Fibroblast of gingiva (primary cell): Measurements from ENCODE around the gene GPR152.
"Not testable (repeated sequence)": the region's sequence is repeated elsewhere in the genome, so short reads cannot be mapped to it uniquely, and the experiment has no call there.

ENCODE experiments used
- DNase-seq: peaks from one replicate; pipeline ENCODE4 v3.0.0-alpha.2; 2011; ENCODE audit warnings: low read depth

GPR152 gene

DNA sequence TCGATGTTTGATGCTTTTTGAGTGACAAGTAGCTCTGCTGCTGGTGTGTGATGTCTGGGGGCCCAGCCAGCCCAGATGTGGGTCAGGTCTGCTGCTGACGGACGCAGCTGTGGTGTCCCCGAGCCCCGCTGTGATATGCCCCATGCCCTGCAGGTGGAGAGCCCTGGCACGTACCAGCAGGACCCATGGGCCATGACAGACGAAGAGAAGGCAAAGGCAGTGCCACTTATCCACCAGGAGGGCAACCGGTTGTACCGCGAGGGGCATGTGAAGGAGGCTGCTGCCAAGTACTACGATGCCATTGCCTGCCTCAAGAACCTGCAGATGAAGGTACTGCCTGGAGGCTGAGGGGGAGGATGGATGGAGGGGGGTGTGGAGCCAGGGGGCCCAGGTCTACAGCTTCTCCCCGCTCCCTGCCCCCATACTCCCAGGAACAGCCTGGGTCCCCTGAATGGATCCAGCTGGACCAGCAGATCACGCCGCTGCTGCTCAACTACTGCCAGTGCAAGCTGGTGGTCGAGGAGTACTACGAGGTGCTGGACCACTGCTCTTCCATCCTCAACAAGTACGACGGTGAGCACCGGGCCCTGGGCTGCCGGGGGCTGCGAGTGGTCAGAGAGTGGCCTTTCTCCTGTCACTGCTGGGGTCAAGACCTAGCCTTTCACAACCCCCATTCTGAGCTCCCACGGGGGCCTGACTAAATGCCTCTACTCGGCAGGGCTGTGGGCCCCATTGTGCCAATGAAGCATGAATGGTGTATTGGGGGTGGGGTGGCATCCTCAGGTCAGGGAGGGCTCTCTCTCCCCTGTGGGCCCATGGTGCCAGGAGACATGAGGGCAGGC, 37.6 kb upstream of the GPR152 start:
- DNase-seq = no peak

DNA sequence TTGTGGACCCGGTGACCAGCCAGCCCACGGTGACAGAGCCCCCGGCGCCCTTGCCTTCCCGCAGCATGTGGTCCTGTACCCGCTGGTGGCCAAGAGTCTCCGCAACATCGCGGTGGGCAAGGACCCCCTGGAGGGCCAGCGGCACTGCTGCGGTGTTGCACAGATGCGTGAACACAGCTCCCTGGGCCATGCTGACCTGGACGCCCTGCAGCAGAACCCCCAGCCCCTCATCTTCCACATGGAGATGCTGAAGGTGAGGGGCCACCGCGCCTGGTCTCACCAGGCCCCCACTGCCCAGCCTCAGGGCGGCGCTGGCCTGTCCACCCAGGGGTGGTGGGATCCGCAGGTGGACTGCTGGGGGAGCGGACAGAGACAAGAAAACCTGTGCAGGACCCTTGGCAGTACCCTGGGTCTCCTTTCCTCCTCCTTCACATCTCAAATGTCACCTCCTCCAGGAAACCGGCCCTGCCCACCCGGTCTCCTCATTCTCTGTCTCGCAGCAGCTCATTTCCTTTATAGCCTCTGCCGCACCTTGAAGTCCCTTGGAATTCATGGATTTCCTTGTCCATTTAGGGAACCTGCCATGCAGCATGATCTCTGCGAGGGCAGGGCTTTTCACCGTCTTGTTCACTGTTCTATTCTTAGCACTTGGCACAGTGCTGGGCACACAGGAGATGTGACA, 36.8 kb upstream of the GPR152 start:
- no peak for DNase-seq

DNA sequence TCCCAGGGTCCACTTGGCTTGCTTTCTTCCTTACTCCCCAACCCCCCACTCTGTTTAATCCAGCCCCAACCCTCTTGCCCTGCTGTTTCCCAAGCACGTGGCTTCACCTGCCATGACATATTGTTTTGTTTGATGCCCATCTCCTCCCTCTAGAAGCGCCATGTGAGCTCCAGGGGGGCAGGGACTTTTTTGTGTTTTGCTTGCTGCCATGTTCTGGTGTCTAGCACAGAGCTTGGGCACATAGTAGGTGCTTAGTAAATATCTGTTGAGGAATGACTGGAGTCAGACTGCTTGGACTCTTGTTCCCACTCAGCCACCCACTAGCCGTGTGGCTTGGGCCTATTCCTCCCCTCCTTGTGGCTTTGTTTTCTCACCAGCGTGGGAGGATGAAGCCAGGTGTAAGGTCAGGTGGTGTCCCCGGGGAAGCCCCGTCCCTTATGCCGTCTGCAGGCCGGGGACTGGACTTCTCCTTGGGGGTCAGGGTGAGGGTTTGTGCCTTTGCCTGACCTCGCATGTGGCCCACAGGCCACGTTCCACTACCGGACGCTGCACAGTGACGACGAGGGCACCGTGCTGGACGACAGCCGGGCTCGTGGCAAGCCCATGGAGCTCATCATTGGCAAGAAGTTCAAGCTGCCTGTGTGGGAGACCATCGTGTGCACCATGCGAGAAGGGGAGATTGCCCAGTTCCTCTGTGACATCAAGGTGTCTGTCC, 34.1 kb upstream of the GPR152 start:
- DNase-seq = no peak

DNA sequence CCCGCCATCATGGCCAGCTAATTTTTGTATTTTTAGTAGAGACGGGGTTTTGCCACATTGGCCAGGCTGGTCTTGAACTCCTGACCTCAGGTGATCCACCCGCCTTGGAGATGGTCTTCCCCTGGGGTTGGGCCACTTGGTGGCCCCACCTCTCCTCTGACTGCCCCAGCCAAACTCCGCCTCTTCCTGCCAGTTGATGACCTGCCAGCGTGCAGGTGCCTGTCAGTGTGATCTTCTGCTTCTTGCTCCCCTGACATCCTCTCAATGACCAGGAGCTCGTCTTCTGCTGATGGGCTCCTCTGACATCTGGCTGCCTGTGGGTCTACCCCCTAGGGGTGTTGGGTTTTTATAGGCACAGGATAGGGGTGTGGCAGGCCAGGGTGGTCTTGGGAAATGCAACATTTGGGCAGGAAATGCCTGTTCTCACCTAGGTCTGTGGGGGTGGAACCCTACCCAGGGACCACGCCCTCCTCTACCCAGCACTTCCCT, 33.4 kb upstream of the GPR152 start:
- DNase-seq = not testable (repeated sequence)

DNA sequence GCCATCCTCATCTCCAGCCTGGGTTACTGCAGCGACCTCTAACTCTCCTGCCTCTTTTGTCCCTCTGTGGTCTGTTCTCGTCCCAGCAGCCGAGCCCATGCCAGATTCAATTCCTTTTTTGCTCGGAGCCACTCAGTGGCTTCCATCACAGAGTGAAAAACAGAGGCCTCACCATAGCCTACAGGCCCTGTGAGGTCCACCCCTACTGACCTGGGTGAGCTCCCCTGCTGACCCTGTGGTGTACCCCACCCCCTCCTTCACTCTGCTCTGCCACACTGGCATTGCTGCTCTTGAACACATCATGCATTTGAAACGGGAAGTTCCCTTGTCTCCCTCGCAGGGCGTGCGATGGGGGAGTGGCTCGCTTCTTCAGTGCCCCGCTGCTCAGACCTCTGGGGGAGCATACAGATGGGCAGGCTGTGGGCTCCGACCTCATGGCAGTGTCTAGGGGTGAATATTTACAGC, 32.4 kb upstream of the GPR152 start:
- DNase-seq = no peak

DNA sequence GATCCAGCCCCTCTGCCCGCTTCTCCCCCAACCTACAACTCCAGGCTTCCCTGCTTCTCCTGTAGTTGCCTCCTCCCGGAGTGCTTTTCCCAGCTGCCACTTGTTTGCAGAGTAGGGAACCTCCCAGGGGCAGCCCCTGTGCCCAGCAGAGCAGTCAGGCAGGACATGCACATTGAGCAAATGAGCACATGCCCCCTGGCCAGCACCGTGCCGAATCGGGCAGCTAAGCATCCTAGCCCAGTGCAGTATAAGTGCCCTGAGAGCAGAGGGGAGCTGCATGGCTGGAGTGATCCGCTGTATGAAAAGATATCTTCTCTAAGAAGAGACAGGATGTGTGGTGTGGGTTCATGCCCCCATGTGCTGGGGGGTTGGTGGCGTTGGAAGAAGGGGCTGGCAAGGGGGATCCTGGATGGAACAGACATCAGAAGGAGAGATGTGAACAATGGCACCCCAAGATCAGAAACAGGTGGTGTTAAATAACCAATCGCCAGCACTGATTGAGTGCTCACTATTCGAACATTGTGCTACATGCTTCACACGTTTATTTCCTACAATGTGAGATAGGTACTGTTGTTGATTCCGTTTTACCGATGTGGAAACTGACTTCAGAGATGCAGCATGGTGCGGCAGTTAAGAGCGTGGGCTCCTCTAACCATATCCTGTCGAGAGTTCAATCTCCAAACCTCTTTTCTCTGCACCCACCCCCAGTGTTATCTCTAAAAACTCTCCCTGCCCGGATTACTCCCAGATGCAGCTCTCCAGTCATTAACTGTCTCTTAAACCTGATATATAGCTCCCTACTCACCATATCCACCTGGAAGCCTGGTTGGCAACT, 31.5 kb upstream of the GPR152 start:
- no peak for DNase-seq

DNA sequence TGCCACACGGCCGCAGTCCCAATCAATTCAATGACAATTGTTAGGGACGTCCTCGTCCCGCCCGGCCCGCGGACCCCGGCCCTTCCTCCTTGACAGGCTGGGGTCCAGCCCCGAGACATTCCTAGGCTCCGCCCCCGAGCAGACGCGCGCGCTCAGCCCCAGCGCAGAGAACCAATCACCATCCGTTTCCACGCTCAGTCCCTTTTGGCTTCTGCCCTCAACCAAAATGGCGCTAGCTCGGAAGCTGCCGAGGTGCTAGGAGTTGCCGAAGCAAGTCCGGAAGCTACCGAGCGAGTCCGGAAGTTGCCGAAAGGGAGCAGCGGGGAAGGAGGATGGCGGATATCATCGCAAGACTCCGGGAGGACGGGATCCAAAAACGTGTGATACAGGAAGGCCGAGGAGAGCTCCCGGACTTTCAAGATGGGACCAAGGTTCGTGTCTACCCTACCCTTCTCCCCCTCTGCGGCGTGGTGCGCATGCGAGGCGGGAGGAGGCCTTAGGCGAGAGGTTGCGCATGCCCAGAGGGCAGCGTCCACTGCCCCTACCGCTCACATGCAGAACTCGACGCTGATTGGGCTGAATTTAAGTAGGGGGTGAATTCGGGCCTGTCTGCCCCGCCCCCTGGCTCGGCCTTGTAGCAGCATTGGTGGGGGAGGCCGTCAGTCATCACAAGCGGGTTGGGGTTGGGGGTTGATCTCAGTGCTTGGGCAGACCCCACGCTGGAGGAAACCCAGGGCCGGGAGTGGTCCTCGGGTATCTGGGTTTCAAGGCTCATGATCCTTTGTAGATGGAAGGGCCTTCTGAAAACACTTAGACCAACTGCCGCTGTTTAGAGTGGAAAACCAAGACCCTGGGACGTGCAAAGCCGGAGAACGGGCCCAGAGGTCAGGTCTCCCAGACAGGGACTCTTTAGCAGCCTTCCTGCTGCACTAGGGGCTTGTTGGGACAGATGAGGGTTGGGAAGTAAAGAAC, 30.6 kb upstream of the GPR152 start, which contains the start of gene AIP:
Gene AIP (plus strand): TSS at position 200 of the 972 bp plus-strand sequence. CDS start 133 bp downstream, at position 333.
- peak; percentile 96 for DNase-seq

DNA sequence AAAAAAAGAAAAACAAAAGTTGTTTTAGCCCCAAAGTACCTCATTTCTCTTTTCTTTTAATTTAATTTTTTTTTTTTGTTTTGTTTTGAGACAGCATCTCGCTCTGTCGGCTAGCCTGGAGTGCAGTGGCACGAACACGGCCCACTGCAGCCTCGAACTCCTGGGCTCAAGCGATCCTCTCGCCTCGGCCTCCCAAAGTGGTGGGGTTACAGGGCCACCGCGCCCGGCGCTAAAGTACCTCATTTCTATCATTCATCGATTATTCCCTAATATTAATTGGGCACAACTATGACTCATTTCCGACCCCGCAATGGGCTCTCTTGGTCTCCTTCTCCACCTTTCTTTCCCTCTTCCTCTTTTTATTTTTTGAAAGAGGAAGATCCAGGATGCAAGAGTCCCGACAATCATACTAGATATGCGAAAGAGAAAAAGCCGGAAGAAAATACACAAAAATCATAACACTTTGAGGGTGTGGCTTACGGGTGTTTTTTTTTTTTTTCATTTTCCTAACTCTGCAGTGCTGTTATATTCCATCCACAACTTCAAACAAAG, 29.8 kb upstream of the GPR152 start:
- no peak for DNase-seq

DNA sequence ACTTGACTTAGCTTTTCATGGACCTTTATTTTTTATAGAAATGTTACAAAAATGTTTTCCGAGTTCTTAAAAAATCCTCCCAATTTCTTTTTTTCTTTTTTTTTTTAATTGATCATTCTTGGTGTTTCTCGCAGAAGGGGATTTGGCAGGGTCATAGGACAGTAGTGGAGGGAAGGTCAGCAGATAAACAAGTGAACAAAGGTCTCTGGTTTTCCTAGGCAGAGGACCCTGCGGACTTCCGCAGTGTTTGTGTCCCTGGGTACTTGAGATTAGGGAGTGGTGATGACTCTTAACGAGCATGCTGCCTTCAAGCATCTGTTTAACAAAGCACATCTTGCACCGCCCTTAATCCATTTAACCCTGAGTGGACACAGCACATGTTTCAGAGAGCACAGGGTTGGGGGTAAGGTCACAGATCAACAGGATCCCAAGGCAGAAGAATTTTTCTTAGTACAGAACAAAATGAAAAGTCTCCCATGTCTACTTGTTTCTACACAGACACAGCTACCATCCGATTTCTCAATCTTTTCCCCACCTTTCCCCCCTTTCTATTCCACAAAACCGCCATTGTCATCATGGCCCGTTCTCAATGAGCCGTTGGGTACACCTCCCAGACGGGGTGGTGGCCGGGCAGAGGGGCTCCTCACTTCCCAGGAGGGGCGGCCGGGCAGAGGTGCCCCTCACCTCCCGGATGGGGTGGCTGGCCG, 25.0 kb upstream of the GPR152 start:
- DNase-seq = not testable (repeated sequence)

DNA sequence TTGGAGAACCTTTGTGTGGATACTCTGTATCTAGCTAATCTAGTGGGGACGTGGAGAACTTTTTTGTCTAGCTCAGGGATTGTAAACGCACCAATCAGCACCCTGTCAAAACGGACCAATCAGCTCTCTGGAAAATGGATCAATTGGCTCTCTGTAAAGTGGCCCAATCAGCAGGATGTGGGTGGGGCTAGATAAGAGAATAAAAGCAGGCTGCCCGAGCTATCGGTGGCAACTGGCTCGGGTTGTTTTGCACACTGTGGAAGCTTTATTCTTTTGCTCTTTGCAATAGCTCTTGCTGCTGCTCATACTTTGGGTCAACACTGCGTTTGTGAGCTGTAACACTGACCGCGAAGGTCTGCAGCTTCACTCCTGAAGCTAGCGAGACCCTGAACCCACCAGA, 24.2 kb upstream of the GPR152 start:
- not testable (repeated sequence) for DNase-seq

DNA sequence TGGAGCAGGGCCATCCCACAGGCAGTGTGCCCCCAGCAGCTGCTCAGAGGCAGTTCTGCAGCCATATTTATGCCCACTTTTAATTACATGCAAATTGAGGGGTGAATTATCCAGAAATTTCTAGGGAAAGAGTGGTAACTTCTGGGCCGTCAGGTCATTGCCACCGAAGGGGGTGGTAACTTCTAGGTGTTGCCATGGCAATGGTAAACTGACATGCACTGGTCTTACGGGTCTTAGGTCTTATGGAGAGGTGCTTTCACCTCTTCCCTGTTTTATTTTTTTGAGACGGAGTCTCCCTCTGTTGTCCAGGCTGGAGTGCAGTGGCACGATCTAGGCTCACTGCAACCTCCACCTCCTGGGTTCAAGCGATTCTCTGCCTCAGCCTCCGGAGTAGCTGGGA, 20.4 kb upstream of the GPR152 start:
- no peak for DNase-seq

DNA sequence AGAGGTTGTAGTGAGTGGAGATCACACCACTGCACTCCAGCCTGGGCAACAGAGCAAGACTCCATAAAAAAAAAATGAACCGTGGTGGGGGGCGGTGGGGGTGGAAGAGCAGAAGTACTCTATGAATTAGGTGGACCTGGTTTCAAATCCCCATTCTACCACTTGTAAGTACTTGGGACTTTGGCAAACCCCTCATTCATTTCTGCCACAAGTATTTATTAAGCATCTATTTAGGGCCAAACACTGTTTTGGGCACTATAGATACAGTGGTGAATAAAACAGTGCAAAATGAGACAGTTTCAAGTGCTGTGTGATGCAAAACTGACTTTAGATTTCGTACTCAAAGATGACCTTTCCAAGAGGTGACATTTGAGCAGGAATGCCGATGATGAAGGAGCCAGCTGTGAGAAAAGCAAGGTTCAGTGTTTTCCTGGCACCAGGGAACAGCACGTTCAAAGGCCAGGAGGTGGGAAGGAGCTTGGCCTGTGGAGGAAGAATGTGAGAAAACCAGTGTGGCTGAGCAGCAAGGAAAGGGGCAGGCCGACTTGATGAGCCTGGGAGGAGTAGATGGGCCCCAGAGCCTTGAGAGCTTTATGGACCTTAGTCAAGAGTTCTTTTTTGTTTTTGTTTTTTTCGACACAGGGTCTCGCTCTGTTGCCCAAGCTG, 17.9 kb upstream of the GPR152 start:
- no peak for DNase-seq

DNA sequence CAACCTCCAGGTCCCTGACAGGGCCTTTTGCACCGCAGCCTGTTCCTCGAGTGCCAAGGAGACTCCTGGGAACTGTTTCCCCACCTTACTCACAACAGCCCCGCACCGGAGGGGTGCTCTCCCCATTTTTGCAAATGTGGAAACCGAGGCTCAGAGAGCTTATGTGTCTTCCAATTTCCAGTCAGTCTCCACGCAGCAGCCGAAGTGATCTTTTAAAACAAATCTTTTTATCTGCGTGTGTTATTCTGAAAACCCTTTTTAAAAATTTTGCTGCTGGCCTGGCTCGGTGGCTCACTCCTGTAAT, 16.9 kb upstream of the GPR152 start:
- DNase-seq = no peak

DNA sequence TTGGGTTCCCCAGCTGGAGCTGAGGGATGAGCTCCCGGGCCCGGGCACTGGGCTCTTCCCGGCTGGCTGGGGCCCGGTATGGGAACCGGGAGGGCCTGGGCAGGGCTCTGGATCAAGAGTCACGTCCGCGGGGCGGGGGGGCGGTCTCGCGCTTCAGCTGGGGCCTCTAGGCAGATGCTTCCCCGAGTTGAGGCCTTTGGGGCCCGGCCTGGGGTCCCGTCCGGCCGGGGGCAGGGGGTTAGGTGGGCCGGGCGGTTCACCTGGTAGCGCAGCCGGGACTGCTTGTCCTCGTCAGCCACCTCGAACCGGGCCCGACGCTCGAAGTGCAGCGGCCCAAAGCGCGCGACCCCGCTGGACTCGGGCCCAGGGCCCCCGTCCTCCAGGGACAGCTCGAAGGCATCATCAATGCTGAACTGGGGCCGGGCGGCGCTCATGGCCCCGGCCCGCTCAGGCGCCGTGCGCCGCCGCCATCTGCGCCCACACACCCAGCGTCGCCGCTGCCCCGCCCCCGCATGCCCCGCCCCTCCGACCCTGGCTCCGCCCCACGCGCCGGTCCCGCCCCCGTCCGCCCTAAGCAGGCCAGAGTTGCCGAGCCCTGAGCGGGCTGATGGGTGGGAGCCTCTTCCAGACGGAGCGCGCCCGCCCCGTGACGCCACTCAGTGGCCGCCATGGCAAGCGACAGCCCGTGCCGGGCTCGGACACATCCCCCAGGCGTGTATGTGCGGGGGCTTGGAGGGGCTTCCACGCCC, 16.4 kb upstream of the GPR152 start, which contains the start of gene TMEM134:
Gene TMEM134 (minus strand): TSS at position 493 of the 749 bp plus-strand sequence. CDS start 59 bp downstream, at position 434.
- peak; percentile 90 for DNase-seq

DNA sequence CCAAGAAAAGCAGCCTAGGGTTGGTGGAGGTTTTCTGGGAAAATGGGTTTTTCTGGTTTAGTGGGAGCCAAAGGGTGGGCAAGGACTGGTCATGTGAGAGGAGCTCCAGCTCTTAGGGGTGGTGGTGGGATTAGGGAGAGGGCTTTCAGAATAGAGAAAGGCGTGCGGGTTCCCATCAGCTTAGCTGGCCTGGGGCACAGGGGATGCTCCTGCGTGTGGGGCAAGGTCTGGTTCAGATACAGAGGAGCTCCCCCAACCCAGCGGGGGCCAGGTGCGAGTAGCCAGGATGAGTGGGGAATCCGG, 15.9 kb upstream of the GPR152 start:
- DNase-seq = no peak

DNA sequence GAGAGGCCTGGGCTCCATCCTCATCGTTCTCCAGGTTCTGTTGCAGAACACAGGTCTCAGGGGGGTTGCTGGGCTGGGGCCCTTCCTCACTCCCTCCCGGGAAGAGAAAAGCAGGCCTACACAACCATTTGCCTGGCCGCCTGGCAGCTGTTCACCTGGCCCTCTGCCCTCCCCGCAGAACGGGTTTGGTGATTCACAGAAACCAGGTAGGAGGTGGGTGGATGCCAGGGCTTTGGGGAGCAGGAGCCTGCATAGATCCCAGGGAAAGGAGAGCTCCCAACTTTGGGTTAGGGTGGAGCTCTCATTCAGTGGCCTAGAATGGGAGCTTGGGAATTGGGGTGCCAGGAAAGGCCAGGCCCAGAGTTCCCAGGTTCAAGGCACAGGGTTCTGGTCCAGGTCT, 15.5 kb upstream of the GPR152 start:
- DNase-seq = no peak

DNA sequence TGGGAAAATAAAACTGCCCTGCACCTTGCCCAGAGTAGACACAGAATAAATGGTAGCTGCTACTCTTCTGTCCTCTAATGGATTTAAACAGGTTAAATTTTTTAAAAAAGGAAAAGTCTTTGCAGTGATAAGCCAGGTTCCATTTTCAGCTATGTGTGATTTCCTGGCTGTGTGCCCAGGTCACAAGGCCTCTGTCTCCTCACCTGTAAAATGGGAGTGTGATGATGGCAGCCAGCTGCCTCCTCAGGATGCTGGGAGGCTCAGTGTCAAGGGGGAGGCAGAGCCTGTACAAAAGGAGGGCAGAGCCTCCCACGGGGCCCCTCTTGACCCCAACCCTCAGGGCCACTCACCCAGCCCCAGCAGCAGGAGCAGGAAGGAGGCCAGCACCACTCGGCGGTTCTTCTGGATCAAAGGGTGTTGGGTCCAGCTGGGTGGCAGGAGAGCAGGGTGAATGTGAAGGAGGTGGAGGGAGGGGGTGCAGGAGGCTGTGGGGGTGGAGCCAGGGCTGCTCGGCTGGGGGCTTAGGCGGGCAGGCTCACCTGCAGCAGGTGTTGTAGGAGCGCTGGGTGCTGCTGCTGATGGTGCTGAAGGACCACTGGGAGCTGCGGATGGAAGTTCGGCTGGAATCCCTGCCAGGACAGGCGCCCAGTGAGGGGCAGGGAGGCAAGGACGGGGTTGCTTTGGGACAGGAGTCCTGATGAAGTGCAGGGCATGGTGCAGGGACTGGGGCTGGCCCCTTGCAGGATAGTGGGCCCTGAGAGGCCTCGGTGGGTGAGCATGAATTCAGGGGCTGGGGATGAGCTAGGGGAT, 14.6 kb upstream of the GPR152 start:
- no peak for DNase-seq
